T-helper 1 cell treated with Interleukin-12 subunit alpha and Interleukin-12 subunit beta and Interleukin-4 antibody, amounts not matched to agents 30 μg/mL and 1 μg/mL, for 36 hours (primary cell): ENCODE results near the gene ERP44.
"Not testable (repeated sequence)": the region's sequence is repeated elsewhere in the genome, so short reads cannot be mapped to it uniquely, and the experiment has no call there.

ENCODE experiments used
- H3K27ac Mint-ChIP-seq: one replicate; pipeline ENCODE4 v1.8.0; 2021; ENCODE audit warnings: mild to moderate bottlenecking, mixed read lengths
- H3K27me3 Mint-ChIP-seq: one replicate; pipeline ENCODE4 v1.8.0; 2021; ENCODE audit warnings: low read depth, mixed read lengths
- H3K36me3 Mint-ChIP-seq: one replicate; pipeline ENCODE4 v1.8.0; 2021; ENCODE audit warnings: low read depth, mixed read lengths
- H3K4me1 Mint-ChIP-seq: one replicate; pipeline ENCODE4 v1.8.0; 2021; ENCODE audit warnings: low read depth, mixed read lengths
- H3K4me3 Mint-ChIP-seq: one replicate; pipeline ENCODE4 v1.8.0; 2021; ENCODE audit warnings: mild to moderate bottlenecking, moderate library complexity, mixed read lengths
- H3K9me3 Mint-ChIP-seq: one replicate; pipeline ENCODE4 v1.8.0; 2021; ENCODE audit warnings: mixed read lengths

The ERP44 gene

GRCh38 chr9:100027543-100027942, 71.3 kb downstream of the ERP44 start:
- Mint-ChIP-seq H3K4me3 (no peak overlapping the region), H3K27me3 (no peaks in the 10 kb centered on the region), H3K36me3 (peaks cover 5% of the 10 kb centered on the region), H3K27ac (no peak overlapping the region), H3K9me3 (no peaks in the 10 kb centered on the region), H3K4me1 (peaks cover 7% of the 10 kb centered on the region)

- Mint-ChIP-seq H3K27ac (no peak overlapping the region), H3K36me3 (peaks cover 21% of the 10 kb centered on the region), H3K9me3 (no peaks in the 10 kb centered on the region), H3K27me3 (no peaks in the 10 kb centered on the region), H3K4me3 (no peak overlapping the region), H3K4me1 (peaks cover 1% of the 10 kb centered on the region)
Measured at GRCh38 chr9:100021931-100022330, 76.9 kb downstream of the ERP44 start.

- peaks cover 24% of the 10 kb centered on the region for H3K36me3 Mint-ChIP-seq
- no peak overlapping the region for H3K27ac Mint-ChIP-seq
- H3K4me1 Mint-ChIP-seq: peaks cover 1% of the 10 kb centered on the region
- H3K4me3 Mint-ChIP-seq: no peak overlapping the region
- no peaks in the 10 kb centered on the region for H3K9me3 Mint-ChIP-seq
- H3K27me3 Mint-ChIP-seq: no peaks in the 10 kb centered on the region
Measured at GRCh38 chr9:100020121-100020795, 78.5 kb downstream of the ERP44 start.

DNA sequence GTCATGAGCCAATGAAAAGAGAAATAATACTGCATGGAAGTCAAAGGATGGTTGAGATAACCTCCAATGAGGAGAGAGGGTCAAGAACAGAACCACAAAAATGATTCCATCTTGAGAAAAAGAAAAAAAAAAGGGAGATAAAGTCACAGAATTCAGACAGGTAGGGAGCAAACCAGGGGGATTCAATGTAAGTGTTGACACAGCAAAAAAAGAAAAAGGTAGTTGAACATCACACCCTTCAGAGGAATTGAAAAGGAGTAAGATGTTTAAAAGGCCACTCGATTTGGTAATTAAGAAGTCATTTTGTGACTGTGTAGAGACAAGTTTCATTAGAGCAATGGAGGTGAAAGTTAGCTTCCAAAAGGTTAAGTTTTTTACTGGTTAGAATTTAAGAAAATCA, 79.3 kb downstream of the ERP44 start:
- H3K4me1 Mint-ChIP-seq: peaks cover 1% of the 10 kb centered on the region
- no peak overlapping the region for H3K27ac Mint-ChIP-seq
- no peaks in the 10 kb centered on the region for H3K9me3 Mint-ChIP-seq
- H3K27me3 Mint-ChIP-seq: no peaks in the 10 kb centered on the region
- H3K36me3 Mint-ChIP-seq: peaks cover 23% of the 10 kb centered on the region
- no peak overlapping the region for H3K4me3 Mint-ChIP-seq

GRCh38 chr9:100014846-100015245, 84.0 kb downstream of the ERP44 start:
- Mint-ChIP-seq H3K36me3 (peaks cover 19% of the 10 kb centered on the region), H3K4me1 (no peaks in the 10 kb centered on the region), H3K27ac (no peak overlapping the region), H3K9me3 (peaks cover 6% of the 10 kb centered on the region), H3K4me3 (no peak overlapping the region), H3K27me3 (no peaks in the 10 kb centered on the region)

- Mint-ChIP-seq H3K27ac (no peak overlapping the region), H3K9me3 (peaks cover 6% of the 10 kb centered on the region), H3K27me3 (no peaks in the 10 kb centered on the region), H3K36me3 (peaks cover 16% of the 10 kb centered on the region), H3K4me3 (no peak overlapping the region), H3K4me1 (no peaks in the 10 kb centered on the region)
Measured at GRCh38 chr9:100013573-100013972, 85.2 kb downstream of the ERP44 start.

DNA sequence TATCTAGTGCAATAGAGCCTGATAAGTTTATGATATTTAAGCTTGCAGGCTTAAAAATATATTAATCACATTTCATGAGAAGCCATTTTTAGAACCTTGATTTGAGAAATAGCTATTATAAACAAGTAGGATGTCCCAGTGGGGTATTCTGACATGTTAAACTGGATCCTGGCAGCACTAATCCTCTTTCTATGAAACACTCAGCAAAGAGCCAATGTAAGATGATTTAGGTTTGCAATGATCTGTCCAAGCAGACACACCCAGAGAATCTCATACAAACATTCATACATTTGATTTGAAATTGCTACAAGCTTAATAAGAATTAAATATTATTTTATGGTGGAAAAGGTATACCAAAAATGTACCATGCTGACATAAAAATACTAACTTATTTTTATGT, 86.5 kb downstream of the ERP44 start:
- peaks cover 6% of the 10 kb centered on the region for H3K9me3 Mint-ChIP-seq
- peaks cover 14% of the 10 kb centered on the region for H3K36me3 Mint-ChIP-seq
- H3K4me1 Mint-ChIP-seq: no peaks in the 10 kb centered on the region

DNA sequence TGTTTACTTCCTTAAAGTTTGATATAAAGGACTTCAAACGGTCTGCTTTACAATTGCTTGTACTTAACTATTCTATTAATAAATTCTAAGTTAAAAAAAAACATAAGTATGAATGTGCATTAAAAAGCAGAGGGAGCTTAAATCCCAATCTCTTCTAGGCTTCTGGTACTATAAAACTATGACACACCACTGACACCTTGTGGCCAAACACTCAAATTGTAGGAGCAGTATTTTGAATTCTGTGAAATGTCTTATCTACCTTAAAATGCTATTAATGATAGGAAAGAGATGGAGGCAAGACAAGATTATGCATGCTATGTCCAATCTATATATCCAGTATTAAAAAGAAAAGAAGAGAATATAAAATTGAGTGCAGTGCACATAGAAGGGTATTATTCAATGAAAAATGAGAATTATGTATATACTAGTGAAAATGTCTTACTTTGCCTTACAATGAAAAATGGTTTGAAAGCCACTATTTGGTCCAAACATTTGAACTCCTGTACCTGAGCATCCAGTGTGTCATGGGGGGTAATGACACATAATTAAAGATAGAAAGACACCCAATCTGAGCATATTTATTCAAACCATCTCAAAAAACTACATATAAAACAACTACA, 87.6 kb downstream of the ERP44 start:
- Mint-ChIP-seq H3K4me3 (no peak overlapping the region), H3K27ac (no peak overlapping the region), H3K27me3 (no peaks in the 10 kb centered on the region), H3K9me3 (peaks cover 6% of the 10 kb centered on the region), H3K36me3 (peaks cover 16% of the 10 kb centered on the region), H3K4me1 (no peaks in the 10 kb centered on the region)

More for the DNA sequence above, 86.5 kb downstream of the ERP44 start:
- H3K27me3 Mint-ChIP-seq: no peaks in the 10 kb centered on the region
- H3K27ac Mint-ChIP-seq: no peak overlapping the region
- H3K4me3 Mint-ChIP-seq: no peak overlapping the region

DNA sequence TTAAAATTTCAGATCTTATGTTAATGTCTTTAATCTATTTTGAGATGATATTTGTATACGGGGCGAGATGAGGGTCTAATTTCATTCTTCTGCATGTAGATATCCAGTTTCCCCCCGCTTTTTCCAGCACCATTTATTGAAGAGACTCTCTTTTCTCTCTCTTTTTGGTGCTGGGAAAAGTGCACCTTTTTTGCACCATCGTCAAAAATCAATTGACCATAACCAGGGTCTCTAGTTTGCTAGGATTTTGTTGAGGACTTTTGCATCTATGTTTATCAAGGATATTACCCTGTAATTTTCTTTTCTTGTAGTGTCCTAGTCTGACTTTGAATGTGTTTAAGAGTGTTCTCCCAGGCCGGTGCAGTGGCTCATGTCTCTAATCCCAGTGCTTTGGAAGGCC, 99.0 kb downstream of the ERP44 start:
- H3K4me3 Mint-ChIP-seq: no peak overlapping the region
- no peak overlapping the region for H3K27ac Mint-ChIP-seq
- H3K9me3 Mint-ChIP-seq: peaks cover 6% of the 10 kb centered on the region
- peaks cover 38% of the 10 kb centered on the region for H3K36me3 Mint-ChIP-seq
- H3K27me3 Mint-ChIP-seq: no peaks in the 10 kb centered on the region
- H3K4me1 Mint-ChIP-seq: no peaks in the 10 kb centered on the region

DNA sequence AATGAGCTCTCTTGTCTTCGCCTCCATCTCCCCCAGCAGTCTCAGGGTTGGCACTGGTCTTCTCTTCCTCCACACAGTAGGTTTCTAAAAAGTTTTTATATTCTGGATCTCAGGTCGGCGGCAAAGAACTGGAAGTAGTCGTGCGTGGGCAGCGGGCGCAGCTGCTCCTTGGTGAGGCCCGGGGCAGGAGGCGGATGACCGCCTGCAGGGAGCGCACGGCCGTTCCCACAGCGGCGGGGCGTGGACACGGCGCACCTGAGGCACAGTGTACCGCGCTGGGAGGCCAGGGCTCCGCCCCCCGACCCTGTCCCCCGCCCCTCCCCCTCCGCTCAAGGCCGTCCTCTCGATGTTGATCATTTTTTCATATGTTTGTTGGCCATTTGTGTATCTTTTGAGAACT, 99.9 kb downstream of the ERP44 start:
- peaks cover 41% of the 10 kb centered on the region for H3K36me3 Mint-ChIP-seq
- peaks cover 10% of the 10 kb centered on the region for H3K9me3 Mint-ChIP-seq
- no peak overlapping the region for H3K27ac Mint-ChIP-seq
- no peak overlapping the region for H3K4me3 Mint-ChIP-seq
- no peaks in the 10 kb centered on the region for H3K4me1 Mint-ChIP-seq
- no peaks in the 10 kb centered on the region for H3K27me3 Mint-ChIP-seq

- Mint-ChIP-seq H3K27me3 (no peaks in the 10 kb centered on the region), H3K9me3 (peaks cover 9% of the 10 kb centered on the region), H3K27ac (no peak overlapping the region), H3K4me1 (no peaks in the 10 kb centered on the region), H3K4me3 (no peak overlapping the region), H3K36me3 (peaks cover 40% of the 10 kb centered on the region)
Measured at GRCh38 chr9:99998266-99998665, 100.5 kb downstream of the ERP44 start.

DNA sequence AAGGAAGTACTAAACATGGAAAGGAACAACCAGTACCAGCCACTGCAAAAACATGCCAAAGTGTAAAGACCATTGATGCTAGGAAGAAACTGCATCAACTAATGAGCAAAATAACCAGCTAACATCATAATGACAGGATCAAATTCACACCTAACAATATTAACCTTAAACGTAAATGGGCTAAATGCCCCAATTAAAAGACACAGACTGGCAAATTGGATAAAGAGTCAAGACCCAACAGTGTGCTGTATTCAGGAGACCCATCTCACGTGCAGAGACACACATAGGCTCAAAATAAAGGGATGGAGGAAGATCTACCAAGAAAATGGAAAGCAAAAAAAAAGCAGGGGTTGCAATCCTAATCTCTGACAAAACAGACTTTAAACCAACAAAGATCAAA, 108.3 kb downstream of the ERP44 start:
- not testable (repeated sequence) for H3K27me3 Mint-ChIP-seq, H3K4me3 Mint-ChIP-seq, H3K4me1 Mint-ChIP-seq, H3K27ac Mint-ChIP-seq
- H3K9me3 Mint-ChIP-seq: peaks cover 36% of the 10 kb centered on the region
- H3K36me3 Mint-ChIP-seq: peaks cover 42% of the 10 kb centered on the region

- H3K4me3 Mint-ChIP-seq: no peak overlapping the region
- no peaks in the 10 kb centered on the region for H3K4me1 Mint-ChIP-seq
- H3K27me3 Mint-ChIP-seq: no peaks in the 10 kb centered on the region
- peaks cover 21% of the 10 kb centered on the region for H3K9me3 Mint-ChIP-seq
- no peak overlapping the region for H3K27ac Mint-ChIP-seq
- H3K36me3 Mint-ChIP-seq: peaks cover 31% of the 10 kb centered on the region
Measured at GRCh38 chr9:99986642-99987041, 112.2 kb downstream of the ERP44 start.

- Mint-ChIP-seq H3K4me1 (no peaks in the 10 kb centered on the region), H3K27me3 (no peaks in the 10 kb centered on the region), H3K4me3 (no peak overlapping the region), H3K9me3 (no peaks in the 10 kb centered on the region), H3K36me3 (peaks cover 6% of the 10 kb centered on the region), H3K27ac (no peak overlapping the region)
Measured at GRCh38 chr9:99980598-99980997, 118.2 kb downstream of the ERP44 start.

DNA sequence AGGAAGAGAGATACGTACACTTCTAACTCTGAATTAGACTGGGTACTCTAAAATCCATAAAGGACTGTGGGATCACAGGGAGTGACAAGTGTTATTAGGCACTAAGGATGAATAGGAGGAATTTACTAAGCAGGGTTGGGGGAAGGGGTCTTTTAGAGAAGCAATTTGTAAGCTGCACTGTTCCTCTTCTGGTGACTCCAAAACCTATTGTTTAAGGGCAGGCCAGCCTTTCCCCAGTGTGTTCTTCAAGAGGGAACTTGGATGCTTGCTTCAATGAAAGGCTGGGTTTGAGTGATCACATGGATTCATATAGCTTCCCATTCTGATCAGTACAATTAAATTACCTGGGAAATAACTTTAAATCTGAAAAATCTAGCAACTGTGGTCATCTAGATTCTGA, 120.6 kb downstream of the ERP44 start:
- no peaks in the 10 kb centered on the region for H3K27me3 Mint-ChIP-seq
- no peaks in the 10 kb centered on the region for H3K9me3 Mint-ChIP-seq
- H3K36me3 Mint-ChIP-seq: peaks cover 12% of the 10 kb centered on the region
- no peak overlapping the region for H3K27ac Mint-ChIP-seq
- H3K4me1 Mint-ChIP-seq: no peaks in the 10 kb centered on the region
- H3K4me3 Mint-ChIP-seq: no peak overlapping the region
